ENCODE data around the gene RSPO1.
"Not testable (repeated sequence)": the region's sequence is repeated elsewhere in the genome, so short reads cannot be mapped to it uniquely, and the experiment has no call there.

RSPO1 gene, protein sequence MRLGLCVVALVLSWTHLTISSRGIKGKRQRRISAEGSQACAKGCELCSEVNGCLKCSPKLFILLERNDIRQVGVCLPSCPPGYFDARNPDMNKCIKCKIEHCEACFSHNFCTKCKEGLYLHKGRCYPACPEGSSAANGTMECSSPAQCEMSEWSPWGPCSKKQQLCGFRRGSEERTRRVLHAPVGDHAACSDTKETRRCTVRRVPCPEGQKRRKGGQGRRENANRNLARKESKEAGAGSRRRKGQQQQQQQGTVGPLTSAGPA

DNA sequence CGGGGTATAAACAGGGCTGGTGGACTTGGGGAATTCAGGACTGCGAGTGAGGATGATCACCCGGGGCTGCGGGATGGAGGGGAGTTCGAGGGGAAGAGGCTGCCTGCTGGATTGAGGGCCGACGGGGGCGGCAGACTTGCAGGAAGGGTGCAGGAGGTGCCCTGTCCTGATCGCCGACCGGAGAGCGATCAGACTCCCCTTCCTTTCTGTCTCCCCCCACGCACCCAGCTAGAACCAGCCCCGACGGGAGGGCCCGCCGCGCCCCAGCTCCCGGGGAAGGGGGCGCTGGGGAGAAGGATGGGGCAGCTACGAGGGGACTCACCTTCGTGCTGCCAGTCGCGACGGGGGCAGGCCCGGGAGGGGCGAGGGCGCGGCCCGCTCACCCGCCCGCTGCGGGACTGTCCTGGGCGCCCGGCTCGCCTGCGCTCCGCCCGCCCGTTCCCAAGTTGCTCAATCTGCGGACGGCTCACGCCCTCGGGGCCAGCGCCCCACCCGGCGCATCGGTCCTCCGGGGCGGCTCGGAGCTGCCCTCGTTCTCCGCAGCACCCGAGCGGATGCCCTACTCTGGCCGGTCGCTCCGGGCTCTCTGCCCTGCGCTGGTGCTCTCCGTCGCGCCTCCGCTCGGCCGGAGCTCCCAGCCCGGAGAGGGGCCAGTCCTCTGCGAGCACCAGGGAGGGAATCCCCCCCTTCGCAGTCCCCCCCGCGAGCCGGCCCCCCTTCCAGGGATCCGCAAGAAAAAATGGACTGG lies at the start of gene RSPO1:
Gene RSPO1, minus strand, starts transcription at position 649 of the 748 bp plus-strand sequence. CDS start 5,231 bp downstream, outside the sequence.
- no peak for DNase-seq

DNA sequence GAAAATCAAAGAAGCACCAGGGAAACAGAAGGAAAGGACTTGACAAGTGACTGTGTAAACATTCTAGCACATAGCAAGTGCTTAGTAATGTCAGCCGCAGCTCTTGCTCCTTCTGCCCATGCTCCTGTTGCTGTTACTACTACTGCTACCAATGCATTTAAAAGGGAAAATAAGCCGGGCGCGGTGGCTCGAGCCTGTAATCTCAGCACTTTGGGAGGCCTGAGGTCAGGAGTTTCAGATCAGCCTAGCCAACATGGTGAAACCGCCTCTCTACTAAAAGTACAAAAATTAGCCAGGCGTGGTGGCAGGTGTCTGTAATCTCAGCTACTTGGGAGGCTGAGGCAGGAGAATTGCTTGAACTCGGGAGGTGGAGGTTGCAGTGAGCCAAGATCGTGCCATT lies 49.5 kb upstream of the RSPO1 start:
- DNase-seq: not testable (repeated sequence)

DNA sequence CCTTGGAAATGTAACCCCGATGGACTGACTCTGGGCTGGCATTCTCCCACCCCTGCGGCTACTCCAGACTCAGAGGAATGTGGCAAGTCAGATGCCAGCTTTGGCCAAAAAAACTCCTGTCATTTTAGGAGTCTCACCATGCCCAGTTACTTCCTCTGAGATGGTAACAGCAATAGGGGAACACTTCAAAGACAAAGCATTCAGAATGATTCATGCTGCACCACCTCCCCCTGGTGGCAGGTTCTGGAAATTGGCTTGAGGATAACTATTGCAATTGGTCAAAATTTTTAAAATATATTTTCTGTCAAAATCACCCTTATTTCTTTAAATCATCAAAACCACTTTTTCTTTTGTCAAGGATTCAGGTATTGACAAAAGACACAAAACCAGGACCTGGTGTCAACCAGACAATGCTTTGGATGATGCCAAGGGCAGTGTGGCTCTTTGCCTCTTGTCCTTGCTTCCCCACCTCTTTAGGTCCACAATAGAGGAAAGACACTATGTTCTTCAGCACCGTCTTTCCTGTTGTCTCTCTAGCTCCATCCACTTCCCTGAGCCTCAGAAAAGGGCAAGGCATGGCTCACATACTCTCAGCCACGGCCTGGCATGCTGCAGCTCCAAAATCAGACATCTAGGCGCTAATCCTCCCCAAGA lies 47.8 kb upstream of the RSPO1 start:
- peak in 48 of 56 donors; percentile 3 to 89 (median 36) for DNase-seq

DNA sequence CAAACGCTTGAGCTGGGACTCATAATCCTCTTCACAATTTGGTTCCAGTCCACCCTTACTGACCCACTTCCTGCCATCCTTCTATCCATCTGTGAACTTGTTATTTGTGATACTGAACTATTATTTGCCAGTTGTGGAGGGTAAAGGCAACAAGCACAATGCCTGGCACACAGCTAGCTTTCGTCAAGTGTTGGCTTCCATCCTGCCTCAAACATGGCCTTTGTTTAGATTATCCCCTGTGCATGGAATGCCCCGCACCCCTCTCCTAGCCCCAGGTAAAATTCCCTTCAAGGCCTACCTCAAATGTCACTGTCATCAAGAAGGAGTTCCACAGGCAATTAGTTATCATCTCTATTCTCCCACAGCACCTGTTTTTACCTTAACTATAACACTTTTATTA lies 46.2 kb upstream of the RSPO1 start:
- no peak for DNase-seq

DNA sequence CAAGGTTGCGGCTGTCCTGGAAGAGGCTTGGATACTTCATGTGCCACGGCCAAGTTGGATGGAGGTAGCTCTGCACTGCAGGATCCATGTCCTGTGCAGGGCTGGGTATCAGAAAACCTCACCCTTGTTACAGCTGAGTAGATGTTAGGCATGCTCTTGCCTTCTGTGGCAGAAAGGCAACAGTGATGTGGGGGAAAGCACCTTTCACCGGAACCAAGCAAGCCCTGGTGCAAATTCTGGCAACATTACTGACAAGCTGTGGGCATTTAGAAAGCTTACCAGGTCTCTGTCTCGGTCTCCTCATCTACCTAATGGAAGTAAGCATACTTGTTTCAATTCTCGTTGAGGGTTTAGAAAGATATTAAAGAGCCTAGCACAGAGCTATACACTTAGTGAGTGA lies 43.1 kb upstream of the RSPO1 start:
- no peak for DNase-seq

DNA sequence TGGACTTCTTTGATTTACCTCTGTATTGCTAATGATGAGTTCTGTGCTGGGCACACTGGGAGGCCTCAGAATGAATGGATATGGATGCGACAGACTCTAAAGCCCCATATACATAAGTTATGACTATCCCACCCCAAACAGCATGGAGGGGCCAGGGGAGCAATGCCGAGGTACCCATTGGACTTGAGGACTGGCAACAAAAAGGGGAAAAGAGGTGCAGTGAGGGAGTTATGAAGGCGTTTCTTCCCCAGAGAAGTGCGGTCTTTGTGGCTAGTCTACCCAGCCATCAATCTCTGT lies 42.4 kb upstream of the RSPO1 start:
- DNase-seq: no peak

DNA sequence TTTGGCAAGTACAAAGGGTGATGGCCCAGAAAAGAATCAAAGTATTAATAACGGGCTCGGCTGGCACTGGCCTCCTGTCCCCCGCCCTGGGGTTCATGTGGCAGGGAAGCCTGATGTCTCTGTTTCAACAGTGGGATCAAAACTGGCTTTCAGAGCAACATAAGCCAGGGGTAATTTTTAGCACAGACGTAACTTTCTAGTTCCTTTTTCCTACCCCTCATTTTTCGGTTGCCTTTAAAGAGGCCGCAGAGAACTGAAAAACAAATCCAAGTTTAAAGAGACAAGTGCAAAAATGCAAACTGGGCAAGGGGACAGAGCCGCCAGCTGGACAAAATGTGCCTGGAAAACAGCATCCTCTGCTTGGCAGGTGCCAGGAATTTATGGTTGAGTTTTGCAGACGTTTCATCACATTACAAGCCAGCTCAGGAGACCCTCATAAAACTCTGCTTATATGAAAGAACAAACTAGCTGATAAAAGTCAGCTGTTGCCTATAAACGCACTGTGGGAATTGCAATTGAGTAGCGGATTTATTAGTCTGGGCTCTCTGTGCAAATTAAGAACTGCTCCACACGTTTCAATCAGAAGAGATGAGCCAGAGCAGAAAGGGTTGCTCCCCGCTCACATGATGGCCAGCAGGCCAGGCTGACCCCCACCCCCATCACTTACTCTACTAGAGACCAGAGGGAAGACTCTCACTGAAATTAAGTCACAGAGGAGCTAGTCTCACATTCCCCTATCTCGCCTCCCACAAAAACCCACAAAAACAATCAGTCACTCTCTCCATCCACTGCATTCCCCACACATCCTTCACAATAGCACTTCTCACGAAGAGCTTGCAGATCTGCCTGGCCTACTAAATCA lies 41.8 kb upstream of the RSPO1 start:
- peak in 7 of 56 donors; percentile 3 to 29 (median 16) for DNase-seq

DNA sequence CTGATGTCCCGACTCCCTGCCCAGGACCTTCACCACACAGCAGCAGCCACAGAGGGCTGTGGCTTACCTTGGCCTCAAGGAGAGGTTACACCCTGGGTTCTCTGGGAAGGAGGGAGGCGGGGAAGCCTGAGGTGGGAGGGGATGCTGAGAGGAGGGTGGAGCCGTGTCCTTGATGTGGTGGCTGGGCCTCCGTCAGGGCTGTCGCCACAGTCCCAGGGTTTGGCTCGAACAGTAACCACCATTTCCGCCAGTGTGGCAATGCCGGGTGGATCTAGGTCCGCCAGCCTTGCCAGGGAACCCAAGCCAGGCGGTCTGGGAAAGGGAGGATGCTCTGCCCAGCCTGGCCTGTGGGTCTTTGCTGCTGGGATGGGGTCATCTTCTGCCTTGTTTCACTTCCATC lies 39.2 kb upstream of the RSPO1 start:
- DNase-seq: no peak

DNA sequence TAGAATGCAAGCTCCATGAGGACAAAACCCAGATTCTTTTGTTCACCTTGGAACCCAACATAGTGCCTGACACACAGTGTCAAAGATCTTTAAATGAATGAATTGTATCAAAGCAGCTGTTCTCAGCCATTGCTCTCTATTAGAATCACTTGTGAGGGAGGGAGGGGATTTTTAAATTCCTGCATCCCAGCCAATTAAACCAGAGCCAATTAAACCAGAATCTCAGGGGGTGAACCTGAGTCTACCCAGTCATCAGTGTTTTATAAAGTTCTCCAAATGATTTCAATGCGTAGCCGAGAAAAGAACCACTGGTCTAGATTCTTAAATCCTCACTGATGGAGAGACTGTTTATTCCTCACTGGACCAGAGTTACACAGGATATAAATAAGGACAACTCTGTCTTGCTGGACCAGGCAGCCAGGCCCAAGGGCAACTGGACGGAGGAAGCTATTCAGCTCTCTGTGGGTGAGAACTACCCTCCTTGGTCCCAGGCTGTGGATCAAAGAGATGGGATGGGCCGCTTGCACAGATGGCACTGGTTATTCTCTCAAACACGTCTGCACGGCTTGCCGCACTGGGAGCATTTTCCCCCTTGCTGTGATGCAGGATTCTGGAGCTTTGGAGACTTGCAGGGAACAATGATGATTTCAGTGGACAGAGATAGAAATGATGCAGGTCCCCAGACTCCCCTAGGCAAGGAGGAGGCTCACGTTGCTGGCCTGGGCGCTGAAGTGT lies 37.6 kb upstream of the RSPO1 start:
- DNase-seq: no peak

DNA sequence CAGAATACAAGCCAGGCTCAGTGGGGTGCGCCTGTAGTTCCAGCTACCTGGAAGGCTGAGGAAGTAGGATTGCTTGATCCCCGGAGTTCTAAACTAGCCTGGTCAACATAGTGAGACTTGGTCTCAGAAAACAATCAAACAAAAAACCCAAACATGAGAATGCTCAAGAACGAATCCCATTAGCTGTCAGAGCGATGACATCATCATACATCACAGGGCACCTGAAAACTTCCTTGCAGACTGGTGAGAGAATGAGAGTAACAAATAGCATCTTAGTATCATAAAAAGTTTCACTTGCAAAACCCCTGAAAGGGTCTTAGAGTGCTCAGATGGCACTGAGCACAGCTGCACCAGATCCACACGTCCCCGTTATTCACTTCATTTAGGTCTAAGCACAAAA lies 36.6 kb upstream of the RSPO1 start:
- DNase-seq: no peak

DNA sequence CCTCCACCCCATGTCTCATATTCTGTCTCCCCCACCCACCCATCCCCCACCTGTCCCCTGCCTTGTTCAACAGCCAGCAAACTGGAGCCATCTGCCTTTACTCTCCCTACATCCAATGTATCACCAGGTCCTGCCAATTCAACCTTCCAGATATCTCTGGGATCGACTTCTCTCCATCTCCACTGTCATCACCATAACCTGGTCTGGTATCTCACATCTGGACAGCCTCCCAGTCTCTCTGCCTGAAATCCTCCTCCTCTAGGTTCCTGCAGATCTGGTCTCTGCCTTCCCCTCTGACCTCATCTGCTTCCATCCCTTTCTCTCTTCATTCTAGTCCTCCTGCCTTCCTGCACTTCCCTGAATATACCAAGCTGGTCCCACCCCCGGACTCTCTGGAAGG lies 35.4 kb upstream of the RSPO1 start:
- DNase-seq: no peak

DNA sequence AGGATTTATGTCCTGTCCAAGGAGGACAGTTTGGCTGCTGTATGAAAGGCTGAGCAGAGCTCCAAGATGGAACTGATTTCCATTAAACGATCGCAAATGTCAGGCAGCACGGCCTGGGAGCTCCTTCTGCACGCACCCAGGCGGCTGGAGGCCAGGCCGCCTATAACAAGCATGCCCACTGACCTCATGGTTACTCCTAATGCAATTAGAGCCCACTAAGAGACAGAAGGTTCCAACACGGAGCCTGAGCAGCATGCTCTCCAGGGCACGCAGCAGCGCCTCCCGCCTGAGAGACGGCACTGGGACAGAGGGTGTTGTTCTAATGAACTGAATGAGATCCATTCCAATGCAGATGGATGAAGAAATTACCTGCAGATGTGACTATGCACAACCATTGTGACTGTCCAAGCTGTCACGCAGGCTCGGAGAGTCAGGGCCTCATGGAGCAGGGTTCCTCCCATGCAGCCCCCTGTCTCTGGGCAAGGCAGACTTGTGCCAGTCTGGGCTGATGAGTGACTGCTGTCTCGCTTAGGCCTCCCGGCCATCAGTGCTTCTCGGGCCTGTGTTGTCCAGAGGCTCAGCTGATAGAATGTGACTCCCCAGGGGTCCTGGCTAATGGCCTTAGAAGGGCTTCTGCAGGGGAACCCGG lies 32.5 kb upstream of the RSPO1 start:
- no peak for DNase-seq

DNA sequence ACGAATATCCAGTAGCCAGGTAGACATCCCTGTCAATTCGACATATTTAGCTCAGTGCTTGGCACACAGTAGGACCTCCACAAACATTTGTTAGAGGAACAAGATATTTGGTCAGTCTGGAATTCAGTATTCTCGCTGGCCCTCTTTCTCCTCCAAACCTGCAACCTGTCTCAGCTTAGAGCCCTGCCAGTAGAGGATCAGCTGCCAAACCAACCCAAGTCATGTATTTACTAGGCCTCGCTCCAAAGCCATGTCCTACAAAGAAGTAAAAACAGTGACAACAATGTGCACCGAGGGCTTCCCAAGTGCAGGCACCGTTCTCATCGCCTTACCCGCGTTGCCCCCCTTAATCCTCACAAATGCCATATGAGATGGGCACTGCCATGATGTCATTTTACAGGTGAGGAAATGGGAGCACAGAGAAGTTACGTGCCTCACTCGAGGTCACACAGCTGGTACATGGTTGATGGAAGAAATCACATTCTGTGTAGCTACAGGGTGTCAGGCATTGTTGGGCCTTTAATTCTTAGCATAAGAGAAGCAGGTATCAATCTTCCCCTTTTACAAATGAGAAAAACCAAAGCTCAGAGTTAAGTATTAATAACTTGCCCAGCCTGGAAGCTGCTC lies 31.7 kb upstream of the RSPO1 start:
- DNase-seq: no peak

DNA sequence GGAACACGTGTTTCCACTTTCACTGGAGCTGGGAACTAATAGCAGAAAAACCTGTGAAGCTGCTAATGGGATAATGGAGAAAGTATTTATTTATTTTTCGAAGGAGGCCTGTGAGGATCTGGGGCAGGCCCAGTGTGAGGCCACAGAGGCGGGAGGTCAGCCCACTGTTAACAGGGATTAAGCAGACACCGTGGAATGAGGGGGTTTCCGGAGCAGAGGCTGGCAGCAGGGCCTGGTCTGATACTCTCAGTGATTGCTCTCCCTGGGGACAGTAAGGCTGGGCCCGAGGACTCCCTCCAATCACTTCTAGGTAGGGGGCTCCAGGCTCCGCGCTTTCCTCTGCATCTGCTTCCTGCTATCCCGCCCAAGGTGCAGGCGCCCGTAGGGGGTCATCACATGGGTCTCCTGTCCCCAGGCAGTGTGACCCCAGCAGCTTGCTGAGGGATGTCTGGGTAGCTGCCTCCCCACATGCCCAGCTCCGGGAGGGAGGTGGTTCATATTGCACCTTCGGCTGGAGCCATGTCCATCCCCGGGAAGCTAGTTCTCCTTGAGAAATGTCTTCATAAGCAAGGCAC lies 28.8 kb upstream of the RSPO1 start:
- DNase-seq: no peak

DNA sequence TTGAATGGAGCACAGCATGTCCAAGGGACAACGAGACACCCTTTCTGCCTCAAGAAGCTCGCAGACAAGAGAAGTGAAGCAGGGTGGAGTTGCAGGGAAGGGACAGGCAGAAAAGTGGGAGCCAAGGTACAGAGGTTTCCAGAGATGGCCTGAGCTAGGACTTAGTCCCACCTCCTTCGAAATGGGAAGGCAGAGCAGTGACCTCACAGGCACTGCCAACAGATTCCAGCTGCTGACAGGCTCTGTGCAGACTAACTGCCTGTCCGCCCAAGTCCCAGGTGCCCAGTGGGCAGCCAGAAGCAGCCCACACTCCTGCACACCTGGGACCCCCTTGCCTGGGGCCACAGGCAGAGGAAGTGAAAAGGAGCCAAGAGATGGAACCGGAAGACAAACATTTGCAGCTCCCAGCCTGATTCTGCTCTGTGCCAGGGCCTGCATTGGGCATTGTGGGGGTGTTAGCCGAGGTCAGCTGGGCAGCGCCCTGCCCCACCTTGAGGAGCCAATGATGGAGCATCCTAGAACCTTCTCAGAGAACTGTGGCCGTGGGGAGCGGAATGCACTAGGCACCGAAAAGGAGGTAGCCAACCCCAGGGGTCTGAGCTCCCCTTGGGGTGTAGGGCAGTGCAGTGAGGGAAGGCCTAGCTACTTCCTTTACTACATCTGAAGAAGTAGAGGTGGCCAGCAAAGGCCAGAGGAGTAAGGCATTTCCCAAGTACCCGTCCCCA lies 27.5 kb upstream of the RSPO1 start:
- no peak for DNase-seq

DNA sequence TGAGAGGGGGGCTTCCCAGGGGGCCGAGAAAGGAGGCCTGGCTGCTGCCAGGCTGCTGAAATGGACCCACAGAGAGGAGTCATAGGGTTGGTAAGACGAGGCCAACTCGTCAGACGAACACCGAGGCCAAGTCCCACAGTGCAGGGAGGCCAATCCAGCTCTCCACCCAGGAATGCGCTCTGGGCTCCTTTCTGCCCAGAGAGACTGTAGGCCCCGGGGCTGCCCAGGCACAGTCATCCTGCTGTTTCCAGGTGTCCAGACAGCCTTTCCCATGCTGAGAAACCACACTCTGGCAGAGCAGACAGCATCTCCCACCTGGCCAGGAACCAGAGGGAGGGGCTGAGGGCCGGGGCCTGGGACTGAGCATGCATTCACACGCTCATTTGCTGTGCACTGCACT lies 26.7 kb upstream of the RSPO1 start:
- no peak for DNase-seq

DNA sequence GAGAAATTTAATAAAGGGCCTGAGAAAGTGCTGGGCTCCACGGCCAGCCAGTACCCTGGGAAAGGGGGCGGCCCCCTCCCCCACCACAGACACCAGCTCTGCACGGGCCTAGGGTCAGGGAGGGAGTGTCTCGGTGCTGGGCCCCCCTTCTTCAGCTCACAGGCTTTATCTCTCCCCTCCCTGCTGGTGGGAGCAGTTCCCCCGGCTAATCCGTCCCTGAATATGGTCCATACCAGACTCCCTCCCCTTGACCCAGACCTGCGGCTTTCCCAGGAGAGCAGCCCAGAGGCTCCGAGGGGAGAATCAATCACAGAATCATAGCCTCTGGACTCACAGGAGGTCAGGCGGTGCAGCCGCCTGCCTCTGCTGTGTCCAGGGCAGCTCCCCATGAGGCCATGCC lies 26.0 kb upstream of the RSPO1 start:
- DNase-seq: no peak

DNA sequence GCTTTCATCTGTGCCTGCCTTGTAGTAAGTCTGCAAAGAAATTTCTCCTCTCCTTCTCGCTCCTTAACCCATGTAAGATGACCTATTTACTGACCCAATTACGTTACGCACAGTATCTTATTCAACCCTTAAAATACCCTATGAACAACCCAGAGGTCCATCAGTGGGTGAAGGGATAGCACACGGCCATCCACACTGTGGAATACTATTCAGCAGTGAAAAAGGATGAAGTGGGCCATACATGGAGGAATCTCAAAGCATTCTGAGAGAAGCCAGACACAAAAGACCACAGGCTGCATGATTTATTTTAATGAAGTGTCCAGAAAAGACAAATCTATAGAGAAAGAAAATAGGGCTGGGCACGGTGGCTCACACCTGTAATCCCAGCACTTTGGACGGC lies 23.8 kb upstream of the RSPO1 start:
- no peak for DNase-seq
